ENCODE results near the gene MTFMT.

DNA sequence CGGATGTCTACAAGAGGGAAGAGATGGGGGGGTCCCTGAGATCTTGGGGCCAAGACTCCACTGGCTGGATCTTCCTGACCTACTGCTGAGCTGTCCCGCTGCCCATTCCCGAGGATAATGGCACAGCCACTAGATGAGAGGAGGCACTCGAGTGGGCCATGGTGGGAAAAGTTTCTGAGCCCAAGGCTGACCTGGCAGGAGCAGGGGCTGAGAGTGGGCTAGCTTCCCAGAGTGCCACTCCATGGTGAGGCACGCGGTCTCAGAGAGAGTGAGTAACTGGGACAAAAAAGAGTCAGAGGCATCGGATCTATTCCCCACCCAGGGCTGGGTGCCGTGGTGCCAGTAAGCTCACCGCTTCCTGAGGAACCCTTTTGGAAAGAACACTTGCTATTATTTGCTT lies 26.7 kb upstream of the MTFMT start:
- TF ChIP-seq FOXK2 (IDR thresholded peaks at IDR 0.05) (no peak), LEF1 (IDR thresholded peaks at IDR 0.05; ENCODE audit: borderline replicate concordance) (no peak), L3MBTL2 (conservative IDR thresholded peaks at IDR 0.05) (no peak), ARNT (IDR thresholded peaks at IDR 0.05) (no peak), TARDBP (IDR thresholded peaks at IDR 0.05) (no peak), BHLHE40 (IDR thresholded peaks at IDR 0.05; ENCODE audit: borderline replicate concordance) (no peak)

Measured in HEK293T (cell line).